GM20000 (cell line): ENCODE data around the gene USP16.

Experiments
- DNase-seq: peaks from one replicate; pipeline ENCODE4 v3.0.0; 2012; ENCODE audit warnings: low spot score
- TF ChIP-seq, protein P1 (sequence below): IDR thresholded peaks from 2 replicates; pipeline ENCODE4 v1.5.1; 2012; ENCODE audit warnings: mild to moderate bottlenecking, control low read depth; ENCODE audit errors: extremely low read depth, missing control alignments

Gene USP16

DNA sequence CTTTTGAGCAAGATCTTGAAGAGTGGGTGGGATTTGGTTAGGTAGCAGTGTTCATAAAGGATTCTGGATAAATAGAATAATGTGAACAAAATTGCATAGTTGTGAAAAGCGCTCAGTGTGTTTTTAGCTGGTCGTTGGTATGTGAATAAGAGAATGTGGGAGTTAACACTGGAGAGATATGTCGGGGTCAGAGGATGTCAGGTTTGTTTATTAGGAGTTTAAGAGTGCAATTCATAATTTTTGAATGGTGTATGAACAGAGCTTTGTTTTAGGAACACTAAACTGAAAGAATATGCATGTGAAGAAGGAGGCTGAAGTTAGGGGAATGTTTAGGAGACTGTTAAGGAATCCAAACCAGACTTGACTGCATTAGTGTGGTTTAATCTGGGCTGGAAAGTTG lies 9.4 kb downstream of the USP16 start:
- TF ChIP-seq, protein P1, sequence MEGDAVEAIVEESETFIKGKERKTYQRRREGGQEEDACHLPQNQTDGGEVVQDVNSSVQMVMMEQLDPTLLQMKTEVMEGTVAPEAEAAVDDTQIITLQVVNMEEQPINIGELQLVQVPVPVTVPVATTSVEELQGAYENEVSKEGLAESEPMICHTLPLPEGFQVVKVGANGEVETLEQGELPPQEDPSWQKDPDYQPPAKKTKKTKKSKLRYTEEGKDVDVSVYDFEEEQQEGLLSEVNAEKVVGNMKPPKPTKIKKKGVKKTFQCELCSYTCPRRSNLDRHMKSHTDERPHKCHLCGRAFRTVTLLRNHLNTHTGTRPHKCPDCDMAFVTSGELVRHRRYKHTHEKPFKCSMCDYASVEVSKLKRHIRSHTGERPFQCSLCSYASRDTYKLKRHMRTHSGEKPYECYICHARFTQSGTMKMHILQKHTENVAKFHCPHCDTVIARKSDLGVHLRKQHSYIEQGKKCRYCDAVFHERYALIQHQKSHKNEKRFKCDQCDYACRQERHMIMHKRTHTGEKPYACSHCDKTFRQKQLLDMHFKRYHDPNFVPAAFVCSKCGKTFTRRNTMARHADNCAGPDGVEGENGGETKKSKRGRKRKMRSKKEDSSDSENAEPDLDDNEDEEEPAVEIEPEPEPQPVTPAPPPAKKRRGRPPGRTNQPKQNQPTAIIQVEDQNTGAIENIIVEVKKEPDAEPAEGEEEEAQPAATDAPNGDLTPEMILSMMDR, result no peak
- DNase-seq, result no peak

DNA sequence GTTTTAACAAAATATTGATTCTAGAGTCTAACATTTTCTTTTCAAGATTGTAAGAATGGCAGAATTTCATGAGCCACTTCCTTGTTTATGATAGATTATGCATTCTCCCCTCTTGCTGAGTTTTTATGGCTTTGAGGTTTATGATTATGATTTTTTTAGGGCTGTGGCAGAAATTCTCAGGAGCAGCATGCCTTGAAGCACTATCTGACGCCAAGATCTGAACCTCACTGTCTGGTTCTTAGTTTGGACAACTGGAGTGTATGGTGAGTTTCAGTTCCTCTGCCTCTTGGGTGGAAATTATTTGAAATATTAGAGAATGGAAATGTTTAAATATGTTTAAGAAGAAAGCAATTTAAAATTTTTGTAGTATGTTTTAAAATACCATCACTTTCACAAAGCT lies 10.2 kb downstream of the USP16 start:
- DNase-seq, result no peak

DNA sequence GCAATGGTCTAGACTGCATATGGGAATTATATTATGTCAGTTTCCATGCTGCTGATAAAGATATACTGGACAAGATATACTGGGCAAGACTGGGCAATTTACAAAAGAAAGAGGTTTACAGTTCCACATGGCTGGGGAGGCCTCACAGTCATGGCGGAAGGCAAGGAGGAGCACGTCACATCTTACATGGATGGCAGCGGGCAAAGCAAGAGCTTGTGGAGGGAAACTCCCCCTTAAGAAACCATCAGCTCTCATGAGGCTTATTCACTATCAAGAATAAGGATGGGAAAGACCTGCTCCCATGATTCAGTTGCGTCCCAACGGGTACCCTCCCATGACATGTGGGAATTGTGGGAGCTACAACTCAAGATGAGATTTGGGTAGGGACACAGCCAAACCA lies 27.8 kb downstream of the USP16 start:
- DNase-seq, result no peak
- TF ChIP-seq, protein P1, result no peak

More for the DNA sequence above, 10.2 kb downstream of the USP16 start:
- TF ChIP-seq, protein P1, result no peak

DNA sequence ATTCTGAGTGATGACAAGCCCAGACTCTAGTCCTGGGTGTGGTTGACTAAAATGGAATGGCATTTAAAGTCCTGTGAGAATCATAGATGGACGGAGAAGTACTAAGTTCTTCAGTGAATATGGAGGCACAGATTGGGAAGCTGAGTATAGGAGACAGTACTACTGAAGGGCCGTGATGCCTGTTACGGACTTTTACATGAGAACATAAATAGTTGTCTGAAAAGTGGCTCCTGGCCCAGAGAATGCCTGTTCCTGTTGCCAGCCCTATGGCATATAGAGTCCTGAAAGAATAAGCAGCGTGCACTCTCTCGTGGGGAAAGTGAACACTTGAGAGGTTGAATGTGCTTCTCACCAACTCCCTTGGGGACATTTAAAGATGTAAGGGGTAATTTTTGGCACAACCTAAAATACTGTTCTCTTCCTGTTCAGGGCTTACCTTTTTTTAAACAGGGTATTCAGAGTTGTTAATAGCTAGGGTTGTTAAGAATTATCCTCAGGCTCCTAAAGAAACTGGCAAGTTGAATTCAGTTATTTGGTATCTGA lies 28.6 kb downstream of the USP16 start:
- DNase-seq, result no peak
- TF ChIP-seq, protein P1, result no peak

DNA sequence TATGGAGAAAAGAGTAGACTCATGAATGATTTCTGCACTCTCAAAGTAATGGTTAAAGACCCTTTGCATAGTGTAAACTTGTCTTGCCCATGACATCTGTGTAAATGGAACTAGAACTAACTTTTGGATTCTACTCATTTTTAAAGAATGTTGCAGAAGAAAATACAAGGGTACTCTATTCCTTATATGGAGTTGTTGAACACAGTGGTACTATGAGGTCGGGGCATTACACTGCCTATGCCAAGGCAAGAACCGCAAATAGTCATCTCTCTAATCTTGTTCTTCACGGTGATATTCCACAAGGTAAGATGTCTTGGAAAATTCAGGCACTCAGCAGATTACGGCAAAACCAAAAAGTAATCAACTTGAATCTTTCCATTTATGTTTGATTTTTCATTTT lies 29.2 kb downstream of the USP16 start:
- no peak for DNase-seq
- TF ChIP-seq, protein P1, result no peak

DNA sequence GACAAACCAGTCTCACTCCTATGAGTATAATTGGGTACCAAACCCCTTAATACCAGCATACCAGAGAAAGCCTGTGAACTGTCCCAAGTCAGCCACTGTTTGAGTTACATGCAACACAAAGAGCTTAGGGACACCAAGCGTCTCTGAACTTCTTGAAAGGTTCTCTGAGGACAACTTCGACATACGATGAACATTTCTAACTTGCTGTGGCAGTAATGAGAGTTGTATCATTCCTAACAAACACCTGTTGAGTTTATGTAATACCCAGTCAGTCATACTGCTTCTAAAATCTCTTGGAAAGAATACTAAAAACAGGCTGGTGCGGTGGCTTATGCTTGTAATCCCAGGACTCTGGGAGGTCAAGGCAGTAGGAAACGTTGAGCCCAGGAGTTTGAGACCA lies 30.6 kb downstream of the USP16 start:
- TF ChIP-seq, protein P1, result no peak
- no peak for DNase-seq

DNA sequence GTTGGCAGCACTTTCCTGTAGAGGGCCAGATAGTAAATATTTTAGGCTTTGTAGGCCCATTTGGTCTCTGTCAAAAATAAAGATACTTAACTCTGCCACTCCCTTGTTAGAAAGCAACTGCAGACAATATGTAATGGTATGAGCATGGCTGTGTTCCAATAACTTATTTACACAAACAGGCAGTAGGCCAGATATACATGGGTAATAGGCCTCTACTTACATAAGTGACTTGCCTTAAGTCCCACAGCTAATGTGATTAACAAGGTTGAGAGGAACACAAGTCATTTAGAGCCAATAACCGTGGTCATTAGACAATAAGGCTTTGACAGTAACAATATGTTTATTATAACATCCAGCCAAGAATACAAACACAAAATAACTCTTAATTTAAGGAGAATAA lies 31.5 kb downstream of the USP16 start:
- TF ChIP-seq, protein P1, result no peak
- DNase-seq, result no peak
